GM23248 (cell line): ENCODE results near the gene APC.

Experiments used
- EZH2 ChIP-seq: fragments of 200-600 bp; sonication (generic); IDR thresholded peaks from 2 replicates; pipeline ENCODE4 v1.6.1; 2018; ENCODE audit warnings: antibody characterized with exemption, mild to moderate bottlenecking; ENCODE audit not compliant: insufficient read depth, poor library complexity, severe bottlenecking
- EZH2phosphoT487 ChIP-seq: fragments of 200-600 bp; sonication (generic); IDR thresholded peaks from 2 replicates; pipeline ENCODE4 v1.6.1; 2018; ENCODE audit warnings: antibody characterized with exemption, moderate library complexity, mild to moderate bottlenecking, low read depth; ENCODE audit not compliant: insufficient read depth

DNA sequence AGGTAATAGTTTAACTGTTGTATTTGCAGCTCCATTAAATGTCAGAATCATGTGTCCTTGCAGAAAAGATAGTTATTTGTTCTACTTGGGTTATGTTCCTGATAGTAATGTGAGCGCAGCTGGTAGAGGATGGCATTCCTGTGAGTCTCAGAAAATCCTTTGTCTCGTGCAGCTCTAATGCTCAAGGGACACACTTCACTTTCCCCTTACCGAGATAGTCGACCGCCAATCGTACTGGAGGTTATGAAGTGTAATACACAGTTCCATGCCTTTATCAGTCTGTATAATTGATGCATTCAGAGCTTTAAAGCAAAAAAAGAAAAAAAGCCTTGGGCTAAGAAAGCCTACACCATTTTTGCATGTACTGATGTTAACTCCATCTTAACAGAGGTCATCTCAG, 63.2 kb downstream of the APC start:
- TF ChIP-seq EZH2 (no peak), EZH2phosphoT487 (no peak)
